ENCODE results near the gene C11orf21.

DNA sequence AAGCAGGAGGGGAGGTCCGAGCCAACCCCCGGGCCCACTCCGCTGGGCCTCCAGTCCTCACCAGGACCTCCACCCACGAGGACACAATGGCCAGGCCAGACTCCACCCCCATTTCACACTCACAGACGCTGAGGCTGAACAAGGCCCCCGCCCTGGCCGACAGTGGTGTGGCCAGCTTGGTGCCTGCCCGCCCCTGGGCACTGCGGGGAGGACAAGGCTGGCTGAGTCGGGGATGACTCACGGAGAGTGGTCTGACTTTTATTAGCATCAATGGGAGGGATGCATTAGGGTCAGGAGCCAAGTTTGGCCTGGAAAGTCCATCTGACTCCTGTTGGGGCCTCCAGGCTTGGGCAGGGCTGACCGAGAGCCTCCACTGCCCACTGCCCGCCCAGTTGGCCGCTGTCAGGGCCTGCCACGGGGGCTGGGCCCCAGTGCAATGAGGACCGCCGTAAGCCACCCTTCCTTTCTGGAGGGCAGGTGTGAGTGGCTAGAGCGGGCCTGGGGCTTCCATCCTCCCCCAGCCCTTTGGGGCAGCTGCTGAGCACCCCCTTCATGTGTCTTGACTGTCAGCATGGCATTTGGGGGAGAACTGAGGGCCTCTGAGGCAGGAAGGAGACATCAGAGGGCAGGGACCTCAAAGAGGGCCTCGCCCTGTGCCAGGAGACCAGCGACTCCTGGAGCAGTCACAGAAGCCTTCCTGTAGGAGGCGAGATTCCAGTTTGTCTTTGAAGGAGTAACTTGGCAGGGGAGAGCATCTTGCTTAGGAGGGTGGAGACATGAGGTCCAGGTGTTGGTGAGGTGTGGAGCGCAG, 10.7 kb upstream of the C11orf21 start:
- TF ChIP-seq GATA2 (CRISPR knock-in tag; IDR thresholded peaks at IDR 0.05) (no peak), POLR2A (conservative IDR thresholded peaks at IDR 0.05) (no peak), EP300 (IDR thresholded peaks at IDR 0.05; ENCODE audit: low read length) (no peak), ZNF561 (CRISPR knock-in tag; conservative IDR thresholded peaks at IDR 0.05) (no peak), ZNF224 (CRISPR knock-in tag; IDR thresholded peaks at IDR 0.05) (no peak), NR1H2 (CRISPR knock-in tag; IDR thresholded peaks at IDR 0.05) (no peak), BCLAF1 (IDR thresholded peaks at IDR 0.05; ENCODE audit: borderline replicate concordance in 1 of 2, control insufficient read depth in 1 of 2, low read depth in 2 of 2, low read length in 1 of 2) (no peak), SIRT6 (IDR thresholded peaks at IDR 0.05; ENCODE audit: low read depth, low read length) (no peak), HDAC2 (IDR thresholded peaks at IDR 0.05) (no peak), ZNF263 (CRISPR knock-in tag; IDR thresholded peaks at IDR 0.05; ENCODE audit: borderline replicate concordance) (peak; percentile 23; the same call in 1 of the 2 replicates), MYC (IDR thresholded peaks at IDR 0.05; ENCODE audit: low read depth, low read length) (no peak), MYC (CRISPR knock-in tag; IDR thresholded peaks at IDR 0.05; ENCODE audit: borderline replicate concordance, low read depth) (no peak), KLF10 (CRISPR knock-in tag; IDR thresholded peaks at IDR 0.05) (no peak), GMEB1 (CRISPR knock-in tag; IDR thresholded peaks at IDR 0.05) (no peak)

Measured in K562 (cell line).